HepG2 (cell line): ENCODE data around the gene TMEM134. TPM values are rescaled to one million over a fixed set of nuclear protein-coding genes. Genes with fewer than 3 reads are reported as not detected.

Source experiments
- CENPBD1 ChIP-seq: sonication (generic); formaldehyde crosslinking; IDR thresholded peaks from 2 replicates; pipeline ENCODE4 v1.8.0; 2022; ENCODE audit warnings: missing genetic modification reagents, low read depth, mild to moderate bottlenecking, borderline replicate concordance
- FOSL1 ChIP-seq: sonication (generic); formaldehyde crosslinking; IDR thresholded peaks from 2 replicates; pipeline ENCODE4 v1.9.0; 2021; ENCODE audit warnings: missing genetic modification reagents, borderline replicate concordance
- FOXM1 ChIP-seq: sonication (generic); formaldehyde crosslinking; IDR thresholded peaks from 2 replicates; pipeline ENCODE4 v1.5.0; 2020; ENCODE audit warnings: missing genetic modification reagents
- HMGXB3 ChIP-seq: sonication (generic); formaldehyde crosslinking; IDR thresholded peaks from 2 replicates; pipeline ENCODE4 v1.4.0; 2020; ENCODE audit warnings: missing genetic modification reagents, borderline replicate concordance
- KAT8 ChIP-seq: IDR thresholded peaks from 2 replicates; pipeline ENCODE4 v1.6.1; 2016; ENCODE audit warnings: missing genetic modification reagents, missing compliant biosample characterization
- KDM6A ChIP-seq: IDR thresholded peaks from 2 replicates; pipeline ENCODE4 v1.6.1; 2016; ENCODE audit warnings: low read depth
- KLF9 ChIP-seq: IDR thresholded peaks from 2 replicates; pipeline ENCODE4 v1.6.1; 2016; ENCODE audit warnings: low read depth
- SP140L ChIP-seq: sonication (generic); formaldehyde crosslinking; IDR thresholded peaks from 2 replicates; pipeline ENCODE4 v1.4.0; 2020; ENCODE audit warnings: missing genetic modification reagents, borderline replicate concordance
- STAG1 ChIP-seq: sonication (generic); formaldehyde crosslinking; IDR thresholded peaks from 2 replicates; pipeline ENCODE4 v1.4.0; 2020; ENCODE audit warnings: missing genetic modification reagents
- STAT5B ChIP-seq: sonication (generic); formaldehyde crosslinking; IDR thresholded peaks from 2 replicates; pipeline ENCODE4 v1.4.0; 2020; ENCODE audit warnings: missing genetic modification reagents
- YEATS4 ChIP-seq: sonication (generic); formaldehyde crosslinking; IDR thresholded peaks from 2 replicates; pipeline ENCODE4 v1.4.0; 2020; ENCODE audit warnings: missing genetic modification reagents, borderline replicate concordance
- ZNF30 ChIP-seq: sonication (generic); formaldehyde crosslinking; IDR thresholded peaks from 2 replicates; pipeline ENCODE4 v1.5.0; 2020; ENCODE audit warnings: mild to moderate bottlenecking, missing genetic modification reagents
- ZNF44 ChIP-seq: sonication (generic); formaldehyde crosslinking; IDR thresholded peaks from 2 replicates; pipeline ENCODE4 v1.5.1; 2020; ENCODE audit warnings: mild to moderate bottlenecking, missing genetic modification reagents
- ZNF552 ChIP-seq: sonication (generic); formaldehyde crosslinking; IDR thresholded peaks from 2 replicates; pipeline ENCODE4 v1.9.0; 2022; ENCODE audit warnings: missing genetic modification reagents, mild to moderate bottlenecking, borderline replicate concordance
- ZNF687 ChIP-seq: sonication (generic); formaldehyde crosslinking; IDR thresholded peaks from 2 replicates; pipeline ENCODE4 v1.5.1; 2020; ENCODE audit warnings: mild to moderate bottlenecking, missing genetic modification reagents, moderate library complexity
- ZNF878 ChIP-seq: sonication (generic); formaldehyde crosslinking; IDR thresholded peaks from 2 replicates; pipeline ENCODE4 v1.8.1; 2023; ENCODE audit warnings: mild to moderate bottlenecking, missing genetic modification reagents, moderate library complexity
- polyA plus RNA-seq, 8 experiments: library from polyadenylated mRNA; depleted of rRNA in 3 of 8; stranded (reverse) in 7 of 8; unstranded in 1 of 8; fragments of >200 nt; fragmentation: Illumina TruSeq in 4 of 8; extraction: Trizol in 4 of 8; gene quantifications; 2 replicates each; pipeline versions ENCODE4 v1.2.1 to v1.2.3, GENCODE V29; 2011 to 2016; ENCODE audit warnings: low read depth in 4 of 8, missing spikeins in 1 of 8, mixed read lengths in 1 of 8; ENCODE audit not compliant: insufficient read depth in 1 of 8
- total RNA-seq, 5 experiments: library from RNA; depleted of rRNA; stranded (reverse); fragments of >200 nt; fragmentation: Illumina TruSeq; extraction: Trizol; gene quantifications; 2 replicates each; pipeline ENCODE4 v1.2.3, GENCODE V29; 2016; ENCODE audit warnings: low read depth in 1 of 5

Gene TMEM134
- total and polyA plus RNA-seq, 2 of the 13 experiments (the other 11 are each of a cell fraction or from before 2014, with no cell fraction given) = 6.9 to 26.9 TPM

DNA sequence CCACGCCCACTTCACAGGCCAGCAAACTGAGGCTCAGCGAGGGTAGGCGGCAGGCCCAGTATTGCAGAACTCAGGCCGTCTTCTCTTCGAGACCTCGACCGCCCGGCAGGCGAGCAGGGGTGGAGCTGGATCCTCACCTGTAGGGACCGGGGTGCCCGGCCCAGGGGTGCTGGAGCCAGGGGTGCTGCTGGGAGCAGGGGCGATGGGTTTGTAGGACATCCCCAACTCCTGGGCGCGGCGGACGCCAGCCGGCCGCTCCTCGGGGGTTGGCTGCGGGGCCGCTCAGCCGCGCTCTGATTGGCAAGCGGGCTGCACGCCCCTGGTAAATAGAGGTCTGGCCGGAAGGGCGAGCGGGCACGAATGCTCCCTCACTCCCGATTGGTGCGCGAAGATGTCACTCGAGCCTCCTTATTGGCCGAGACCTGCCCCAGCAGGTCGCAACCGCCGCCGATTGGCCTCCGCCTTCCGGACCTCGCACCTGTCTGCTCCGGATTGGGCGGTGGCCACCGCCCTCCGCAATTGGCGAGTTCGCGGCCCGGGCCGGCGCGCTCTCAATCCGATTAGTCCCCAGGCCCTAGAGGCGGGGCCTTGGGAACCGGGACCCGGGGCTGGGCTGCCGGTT lies 38.9 kb upstream of the TMEM134 start, which contains the start of gene CDK2AP2 (continued):
- TF ChIP-seq ZNF687 (CRISPR knock-in tag) = peak; percentile 73
- no peak for TF ChIP-seq ZNF30 (CRISPR knock-in tag)
- no peak for TF ChIP-seq YEATS4
- TF ChIP-seq ZNF878 (CRISPR knock-in tag) = no peak
- no peak for TF ChIP-seq SP140L
- TF ChIP-seq FOSL1 = no peak
- TF ChIP-seq CENPBD1 = no peak
- TF ChIP-seq KAT8 (CRISPR knock-in tag) = no peak; the same call in 1 of the 2 replicates
- no peak for TF ChIP-seq KDM6A (CRISPR knock-in tag)
- no peak for TF ChIP-seq STAT5B
- no peak for TF ChIP-seq KLF9
- no peak for TF ChIP-seq ZNF44 (CRISPR knock-in tag)
- 0 out of 2 replicates have a peak, but pooled peaks have one; percentile 50 for TF ChIP-seq ZNF552 (CRISPR knock-in tag)
- TF ChIP-seq FOXM1 (CRISPR knock-in tag) = no peak
- TF ChIP-seq HMGXB3 (CRISPR knock-in tag) = no peak; the same call in 1 of the 2 replicates
- TF ChIP-seq STAG1 = no peak
